RKO (cell line): ENCODE data around the gene JMJD7.

ENCODE experiments used
- DNase-seq: peaks from one replicate; pipeline ENCODE4 v3.0.0-alpha.2; 2016; ENCODE audit warnings: low spot score

JMJD7 gene

DNA sequence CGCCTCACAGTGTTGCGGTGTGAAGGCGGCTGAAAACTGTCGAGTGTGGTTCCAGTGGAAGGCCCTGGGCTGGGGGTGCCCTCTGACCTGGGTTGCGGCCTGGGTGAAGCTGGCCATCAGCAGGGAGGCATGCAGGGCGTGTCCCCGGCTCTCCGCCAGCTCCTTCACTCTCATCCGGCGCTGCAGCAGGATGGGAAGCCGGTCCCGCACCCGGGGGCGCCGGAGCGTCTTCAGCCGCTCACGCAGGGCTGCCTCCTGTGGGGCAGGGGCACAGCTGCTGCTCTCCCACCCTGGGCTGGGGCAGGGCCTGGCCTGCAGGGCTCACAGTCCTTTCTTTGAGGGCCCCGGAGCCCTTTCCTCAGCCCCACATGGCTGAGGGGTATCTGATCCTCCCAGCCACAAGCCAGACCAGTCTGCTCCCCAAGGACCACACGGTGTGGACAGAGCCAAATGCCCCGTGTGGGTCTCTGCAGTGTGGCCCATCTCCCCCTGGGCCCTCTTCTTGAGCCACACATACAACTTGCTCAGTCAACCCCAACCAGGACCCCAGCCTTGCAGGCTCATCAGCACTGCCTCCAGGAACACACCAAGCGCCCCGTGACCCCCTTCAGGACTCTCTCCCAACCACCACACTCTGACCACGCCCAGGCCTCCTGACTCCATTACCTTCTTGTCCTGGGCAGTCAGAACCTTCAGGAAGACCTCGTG is 39.1 kb downstream of the JMJD7 start:
- no peak for DNase-seq

DNA sequence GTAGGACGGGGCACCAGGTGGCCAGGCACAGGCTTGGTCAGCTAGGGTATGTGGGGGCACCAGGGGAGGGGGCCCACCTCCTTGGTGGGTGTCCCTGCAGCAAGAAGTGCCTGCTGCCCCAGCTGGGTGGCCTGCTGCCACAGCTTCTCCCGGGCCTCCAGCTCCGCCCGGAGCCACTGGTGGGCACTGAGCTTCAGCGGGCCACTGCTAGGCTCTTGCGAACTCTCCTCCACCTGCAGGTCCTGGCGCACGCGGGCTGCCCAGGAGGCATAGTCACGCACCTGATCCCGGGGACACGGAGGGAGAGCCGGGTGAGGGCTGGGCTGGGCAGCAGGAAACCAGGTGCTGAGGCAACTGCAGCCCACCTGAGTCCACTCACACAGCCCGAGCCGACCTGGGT is 40.4 kb downstream of the JMJD7 start:
- no peak for DNase-seq

DNA sequence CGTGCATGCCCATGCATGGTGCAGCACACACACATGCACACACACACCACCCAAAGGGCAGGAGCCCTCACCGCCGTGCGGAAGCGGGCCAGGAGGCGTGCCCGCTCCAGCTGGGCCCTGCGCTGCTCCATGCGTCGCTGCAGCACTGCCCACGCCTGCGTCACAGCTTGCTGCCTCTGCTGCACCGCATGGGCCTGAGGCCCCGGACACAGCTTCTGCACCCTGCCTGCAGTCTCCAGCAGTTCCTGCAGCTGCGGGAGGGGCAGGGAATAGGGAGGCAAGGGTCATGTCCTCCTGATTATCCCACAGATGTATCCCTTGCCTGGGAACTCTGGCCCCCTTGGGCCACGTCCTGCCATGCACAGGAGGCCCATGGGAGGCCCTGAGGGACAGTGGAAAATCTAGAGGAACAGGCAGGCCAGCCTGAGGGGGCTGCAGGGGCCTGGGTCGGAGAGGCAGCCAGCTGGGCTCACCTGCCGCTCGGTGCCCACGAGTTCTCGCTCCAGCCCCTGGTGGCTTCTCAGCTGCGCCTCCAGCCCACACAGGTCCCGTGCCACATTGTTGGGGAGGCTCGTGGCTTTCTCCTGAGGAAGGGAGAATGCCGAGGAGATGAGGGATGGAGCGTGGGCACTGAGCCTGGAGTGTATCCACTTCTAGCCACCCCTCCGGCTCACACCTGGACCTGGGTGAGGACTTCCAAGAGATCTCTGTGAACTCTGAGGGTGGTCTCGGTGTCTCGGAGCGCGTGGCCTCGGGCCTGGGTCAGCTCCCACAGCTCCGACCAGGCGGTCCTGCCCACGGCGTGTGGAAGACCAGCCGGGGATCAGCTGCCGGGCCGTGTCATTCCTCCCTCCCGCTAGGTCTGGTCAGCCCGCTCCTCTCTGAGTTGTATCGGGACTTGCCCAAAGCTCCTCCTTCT is 42.1 kb downstream of the JMJD7 start:
- no peak for DNase-seq

DNA sequence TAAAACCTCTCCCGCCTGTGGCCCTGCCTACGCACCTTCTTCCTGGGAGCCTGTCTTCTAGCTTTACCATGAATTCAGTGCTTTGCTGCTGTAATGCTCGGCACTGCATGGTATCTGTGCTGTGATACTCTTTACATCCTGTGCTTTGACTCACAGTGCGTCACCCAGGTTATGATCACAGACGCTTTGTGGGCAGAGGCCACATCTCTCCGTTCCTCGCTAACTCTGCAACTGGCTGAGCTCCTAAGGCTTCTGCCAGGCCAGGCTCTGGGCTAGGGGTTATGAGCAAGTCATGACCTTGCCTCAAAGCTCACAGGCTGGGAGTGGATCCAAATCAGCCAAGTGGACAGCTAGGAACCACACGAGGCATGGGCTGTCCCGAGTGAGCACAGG is 42.8 kb downstream of the JMJD7 start:
- peak; percentile 85 for DNase-seq

DNA sequence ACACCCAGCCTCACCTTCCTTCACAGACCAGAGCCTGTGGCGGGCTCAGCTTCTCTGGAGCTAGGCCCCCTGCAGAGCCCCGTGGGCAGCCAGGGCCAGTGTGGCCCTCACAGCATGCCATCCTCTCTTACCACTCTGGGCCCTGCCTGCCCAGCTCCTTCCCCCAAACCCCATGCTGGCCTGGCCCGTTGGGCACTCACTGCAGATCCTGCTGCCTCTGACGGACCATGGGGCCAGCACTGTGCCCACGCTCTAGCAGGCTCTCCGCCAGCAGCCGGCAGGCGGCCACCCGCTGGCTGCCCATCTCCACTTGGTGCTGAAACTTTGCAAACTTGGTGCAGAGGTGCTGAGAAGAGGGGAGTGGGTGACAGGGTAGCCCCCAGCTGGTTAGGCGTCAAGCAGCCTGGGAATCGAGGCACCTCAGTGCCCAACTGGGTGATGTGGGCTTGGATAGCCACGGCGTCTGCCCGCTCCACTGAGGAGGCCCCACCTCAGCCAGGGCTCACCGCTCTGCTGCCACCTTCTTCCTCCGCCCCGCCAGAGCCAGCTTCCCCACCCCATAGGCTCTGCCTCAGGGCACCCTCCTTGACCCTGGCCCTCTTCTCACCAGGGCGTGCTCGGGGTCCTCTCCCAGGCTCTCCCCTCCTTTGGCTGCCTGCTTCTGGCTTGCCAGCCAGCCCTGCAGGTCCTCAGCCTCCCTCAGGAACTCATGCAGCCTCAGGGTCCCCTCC is 43.4 kb downstream of the JMJD7 start:
- DNase-seq = no peak

DNA sequence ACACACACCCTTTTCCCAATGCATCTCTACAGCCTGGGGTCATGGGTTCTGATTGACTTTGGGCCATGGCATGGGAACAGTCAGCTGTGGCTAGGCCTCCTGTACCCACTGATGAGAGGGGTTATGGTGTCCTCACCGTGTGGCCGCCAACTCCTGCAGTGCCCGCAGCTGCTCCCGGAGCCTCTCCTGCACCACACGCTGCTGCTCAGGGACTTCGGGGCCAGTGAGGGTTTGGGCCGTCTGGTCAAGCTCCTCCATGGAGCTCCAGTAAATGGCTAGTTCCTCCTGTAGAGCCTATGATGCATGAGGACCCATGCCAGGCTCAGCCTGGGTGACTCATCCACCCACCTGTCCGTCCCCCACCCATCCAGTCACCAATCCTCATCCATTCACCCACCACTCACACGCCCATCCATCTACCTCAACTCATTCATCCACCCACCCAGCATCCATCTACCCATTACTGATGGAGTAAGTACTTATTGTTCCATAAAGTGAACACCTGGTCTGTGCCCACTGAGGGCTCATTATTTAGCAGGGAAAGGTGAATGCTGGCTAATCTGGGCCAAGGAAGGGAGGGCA is 44.4 kb downstream of the JMJD7 start:
- DNase-seq = no peak

DNA sequence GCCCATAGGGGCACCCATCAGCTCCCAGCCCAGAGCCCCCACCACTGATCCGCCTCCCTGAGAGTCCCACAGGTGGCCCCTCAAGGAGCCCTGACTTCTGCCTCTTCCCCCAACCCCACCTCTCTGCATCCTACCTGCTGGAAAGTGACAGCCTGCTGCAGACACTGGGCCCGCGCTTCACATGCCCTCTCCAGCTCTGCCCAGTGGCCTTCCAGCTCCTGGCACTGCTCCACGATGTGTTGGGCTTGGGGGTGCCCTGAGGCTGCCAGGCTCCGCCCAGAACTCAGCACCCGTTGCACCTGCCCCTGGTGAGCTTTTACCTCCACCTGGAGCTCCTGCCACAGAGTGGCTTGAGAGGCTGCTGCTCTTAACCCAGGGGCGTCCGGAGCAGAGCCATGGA is 45.8 kb downstream of the JMJD7 start:
- DNase-seq = no peak

DNA sequence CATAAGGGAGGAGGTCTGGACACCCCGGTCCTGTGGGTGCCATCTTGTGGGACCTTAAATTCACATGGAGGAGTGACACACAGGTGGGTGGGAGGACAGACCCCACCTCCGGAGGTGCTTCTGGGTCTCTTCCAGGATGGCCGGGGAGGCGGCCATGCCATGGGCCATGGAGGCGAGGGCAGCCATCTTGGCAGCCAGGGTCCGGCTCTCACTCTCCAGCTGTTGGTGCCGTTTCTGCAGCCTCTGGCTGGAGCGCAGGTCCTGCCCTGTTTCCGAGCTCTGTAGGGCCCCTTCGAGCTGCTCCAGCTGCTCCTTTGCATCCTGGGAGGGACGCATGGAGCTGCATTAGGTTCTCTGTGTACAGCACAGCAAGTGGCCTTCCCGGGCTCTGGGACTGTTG is 46.8 kb downstream of the JMJD7 start:
- no peak for DNase-seq

DNA sequence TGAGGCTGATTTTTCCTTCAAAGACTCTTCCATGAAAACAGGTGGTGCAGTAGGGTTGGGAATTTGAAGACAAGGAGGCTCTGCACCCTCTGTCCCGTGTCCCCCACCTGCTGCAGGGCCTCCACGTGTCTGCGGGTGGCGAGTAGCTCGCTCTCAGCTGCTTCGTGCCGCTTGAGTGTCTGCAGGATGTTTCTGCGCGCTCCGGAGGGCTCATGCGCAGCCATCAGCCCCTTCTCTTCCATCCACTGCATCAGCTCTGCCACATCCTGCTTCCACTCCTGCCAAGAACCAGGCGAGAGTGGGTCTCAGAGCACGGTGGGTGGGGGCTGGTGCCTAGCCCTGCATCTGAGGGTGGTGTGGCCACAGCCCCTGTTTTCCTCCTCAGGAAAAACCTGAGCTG is 48.1 kb downstream of the JMJD7 start:
- no peak for DNase-seq

DNA sequence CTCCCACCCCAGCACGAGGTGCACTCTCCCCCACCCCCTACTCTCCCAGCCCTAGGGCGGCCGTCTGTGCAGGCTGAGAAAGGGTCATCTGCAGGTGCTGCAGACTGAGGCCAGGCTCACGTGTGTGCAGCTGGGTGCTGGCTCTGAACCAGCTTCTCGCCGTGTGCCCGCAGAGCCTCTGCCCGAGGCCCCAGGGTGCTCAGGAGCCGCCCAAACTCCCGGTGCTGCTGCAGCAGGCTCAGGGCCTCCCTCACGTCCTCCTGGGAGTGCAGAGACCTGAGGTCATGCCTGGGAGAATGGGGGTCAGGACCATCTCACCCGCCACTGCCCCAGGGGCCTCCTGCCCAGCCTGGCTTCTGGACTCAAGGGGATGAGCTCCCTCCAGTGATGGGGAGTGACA is 48.8 kb downstream of the JMJD7 start:
- DNase-seq = no peak

DNA sequence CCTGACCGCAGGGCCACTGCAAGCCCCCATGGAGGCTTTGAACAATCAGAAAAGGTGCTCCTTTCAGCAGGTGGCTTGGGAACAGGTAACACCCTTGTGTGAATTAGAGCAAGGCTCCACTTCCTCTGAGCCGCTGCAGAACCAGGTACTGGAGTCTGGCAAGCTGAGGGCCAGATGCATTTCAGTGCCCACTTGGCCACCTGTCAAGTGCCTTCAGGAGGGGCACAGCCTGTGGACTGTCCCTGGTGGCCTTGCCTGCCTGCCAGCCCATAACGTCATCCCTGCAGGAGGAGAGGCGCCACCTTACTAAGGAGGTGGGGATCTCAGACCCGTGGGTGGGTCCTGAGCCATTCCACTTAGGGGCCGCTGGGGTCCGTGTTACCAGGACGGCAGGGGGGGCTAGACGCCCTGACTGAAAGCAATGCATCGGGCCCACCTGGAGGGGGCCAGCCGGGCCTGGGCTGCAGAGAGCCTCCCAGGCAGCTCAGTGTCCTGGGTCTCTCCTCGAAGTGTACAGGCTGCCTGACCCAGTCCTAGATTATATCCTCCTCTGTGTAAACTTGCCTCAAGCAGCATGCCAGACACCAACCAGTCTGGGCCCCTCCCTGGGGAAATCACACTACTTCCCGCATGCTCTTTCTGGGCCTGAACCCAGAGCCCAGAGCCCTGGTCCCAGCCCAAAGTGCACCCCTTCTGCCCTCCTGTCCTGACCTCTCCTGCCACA is 49.9 kb downstream of the JMJD7 start:
- DNase-seq = no peak

DNA sequence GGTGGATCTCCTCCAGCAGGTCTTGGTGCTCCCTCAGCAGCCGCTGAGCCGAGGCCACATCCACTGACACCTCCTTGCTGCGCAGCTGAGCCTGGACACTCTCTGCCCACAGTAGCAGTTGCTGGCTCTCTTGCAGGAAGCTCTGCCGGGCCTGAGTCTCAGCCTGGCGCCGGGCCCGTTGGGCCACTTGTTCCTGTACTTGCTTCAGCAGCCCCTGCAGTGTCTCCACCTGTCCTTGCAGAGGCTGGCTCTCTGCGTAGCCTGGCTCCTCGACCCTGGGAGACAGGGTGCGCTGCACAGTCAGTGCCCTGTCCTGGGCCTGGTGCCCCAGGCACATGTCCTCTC is 50.4 kb downstream of the JMJD7 start:
- DNase-seq = no peak

DNA sequence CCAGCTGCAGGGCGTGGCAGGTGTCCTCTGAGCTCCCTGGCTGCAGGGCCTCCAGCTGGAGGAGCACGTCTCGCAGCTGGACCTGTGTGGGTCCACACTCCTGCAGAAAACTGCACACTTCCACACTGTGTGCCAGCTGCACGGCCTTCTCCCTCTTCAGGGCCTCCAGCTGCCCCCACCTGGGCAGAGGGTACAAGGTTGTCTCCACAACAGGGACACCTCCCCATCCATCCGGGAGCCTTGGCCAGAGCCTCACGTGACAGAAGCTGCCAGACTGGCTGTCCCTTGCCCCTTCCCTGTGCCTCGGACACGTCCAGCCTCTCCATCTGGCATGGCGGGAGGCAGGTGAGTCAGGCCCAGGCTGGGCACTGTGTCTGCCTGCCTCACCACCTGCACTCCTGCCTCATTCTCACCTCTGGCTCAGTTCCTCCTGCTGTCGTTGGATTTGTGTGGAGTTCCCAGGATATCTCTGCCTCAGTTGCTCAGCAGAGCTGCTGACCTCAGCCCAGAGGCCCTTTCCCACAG is 51.5 kb downstream of the JMJD7 start:
- DNase-seq = no peak

DNA sequence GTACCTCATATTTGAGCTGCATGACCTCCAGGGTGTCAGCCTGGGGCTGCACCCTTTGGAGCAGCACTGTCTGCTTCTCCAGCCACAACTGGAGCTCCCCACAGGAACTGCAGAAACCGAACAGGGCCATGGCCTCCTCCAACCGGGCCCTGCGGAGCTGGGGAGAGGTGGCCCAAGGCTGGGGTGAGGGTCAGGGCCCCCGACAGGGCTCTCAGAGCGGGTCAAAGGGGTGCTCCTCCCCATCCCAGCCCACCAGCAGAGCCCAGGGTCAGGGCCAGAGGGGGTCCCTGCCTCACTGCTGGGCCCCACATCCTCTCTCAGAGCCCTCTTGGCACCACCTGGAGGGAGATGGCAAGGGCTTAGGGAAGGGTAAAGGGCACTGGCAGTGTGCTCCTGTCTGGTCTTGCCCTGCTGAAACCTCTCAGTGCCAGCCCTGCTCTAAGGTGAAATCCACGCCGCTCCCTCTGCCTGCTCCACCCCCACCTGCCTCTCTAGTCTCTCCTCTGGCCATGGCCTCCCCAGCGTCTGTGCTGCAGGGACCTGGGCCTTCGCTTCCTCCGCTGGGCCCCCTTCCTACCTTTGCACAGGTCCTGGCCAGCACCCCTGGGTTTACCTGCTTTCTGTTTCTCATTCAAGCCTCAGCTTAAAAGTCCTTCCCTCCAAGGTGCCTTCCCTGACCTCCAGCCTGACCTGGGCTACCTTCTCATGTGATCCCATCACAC is 52.4 kb downstream of the JMJD7 start:
- no peak for DNase-seq

DNA sequence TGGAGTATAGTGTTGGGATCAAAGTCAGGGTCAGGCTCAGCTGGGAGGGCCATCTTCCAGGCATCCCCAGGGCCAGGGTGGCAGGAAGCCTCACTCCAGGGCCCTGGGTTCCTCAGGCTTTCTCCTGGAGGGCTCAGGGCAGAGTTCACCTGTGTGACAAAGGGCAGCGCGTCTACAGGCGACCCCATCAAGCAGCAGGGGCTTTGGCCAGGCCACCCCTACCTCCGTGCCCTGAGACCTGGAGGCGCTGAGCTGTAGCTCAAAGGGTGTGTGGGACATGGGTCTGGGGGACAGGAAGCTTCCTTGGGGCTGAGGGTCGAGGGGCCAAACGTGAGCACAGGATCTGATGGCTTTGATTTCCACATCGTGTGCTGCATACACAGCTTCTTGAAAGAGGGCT is 53.2 kb downstream of the JMJD7 start:
- DNase-seq = no peak

DNA sequence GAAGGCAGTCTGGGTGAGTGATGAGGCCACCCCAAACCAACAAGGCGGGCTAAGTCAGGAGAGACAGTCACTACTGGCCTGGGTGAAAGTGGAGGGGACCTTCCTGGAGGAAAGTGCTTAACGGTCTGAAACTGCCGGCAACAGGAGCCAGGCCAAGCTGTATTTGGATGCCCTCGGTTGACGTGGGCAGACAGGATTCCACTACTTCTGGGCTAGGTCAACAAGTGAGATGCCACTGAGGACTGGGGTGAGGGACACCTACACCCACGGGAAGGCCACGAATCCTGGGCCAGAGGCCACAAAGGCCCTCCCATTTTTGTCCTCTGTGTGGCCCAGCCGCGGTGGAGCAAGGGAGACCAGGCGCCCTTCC is 53.6 kb downstream of the JMJD7 start:
- DNase-seq = no peak

DNA sequence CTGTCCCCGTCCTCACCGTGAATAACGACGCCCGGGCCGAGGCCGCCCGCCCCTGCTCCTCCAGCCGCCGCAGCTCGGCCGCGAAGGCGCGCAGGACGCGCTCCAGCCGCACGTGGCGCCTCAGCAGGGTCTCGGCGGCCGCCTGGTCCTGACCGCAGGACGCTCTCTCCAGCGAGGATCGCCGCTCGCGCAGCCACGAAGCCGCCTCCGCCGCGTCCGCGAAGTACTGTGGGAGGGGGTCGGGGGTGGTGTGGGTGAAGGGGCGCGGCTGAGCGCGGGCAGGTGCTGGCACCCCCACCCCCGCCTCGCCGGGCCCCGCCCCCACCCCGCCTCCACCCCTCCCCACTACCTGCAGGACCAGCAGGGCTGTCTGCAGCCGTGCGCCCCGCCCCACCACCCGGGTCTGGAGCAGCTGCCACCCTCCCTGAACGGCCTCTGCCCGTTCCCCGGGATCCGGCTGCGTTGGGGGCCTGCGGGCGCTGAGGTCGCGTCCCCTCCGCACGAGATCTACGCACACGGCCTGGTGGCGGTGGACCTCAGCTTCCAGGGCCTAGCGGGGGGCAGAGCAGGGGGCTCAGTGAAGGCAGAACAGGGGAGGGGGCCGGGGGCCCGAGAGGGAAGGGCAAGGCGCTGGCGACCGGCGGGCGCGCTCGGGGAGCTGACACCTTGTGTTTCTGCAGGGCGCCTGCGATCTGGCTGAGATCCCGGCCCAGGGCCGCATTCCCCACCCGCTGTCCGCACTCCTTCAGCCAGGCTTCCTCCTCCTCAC is 54.2 kb downstream of the JMJD7 start:
- no peak for DNase-seq

DNA sequence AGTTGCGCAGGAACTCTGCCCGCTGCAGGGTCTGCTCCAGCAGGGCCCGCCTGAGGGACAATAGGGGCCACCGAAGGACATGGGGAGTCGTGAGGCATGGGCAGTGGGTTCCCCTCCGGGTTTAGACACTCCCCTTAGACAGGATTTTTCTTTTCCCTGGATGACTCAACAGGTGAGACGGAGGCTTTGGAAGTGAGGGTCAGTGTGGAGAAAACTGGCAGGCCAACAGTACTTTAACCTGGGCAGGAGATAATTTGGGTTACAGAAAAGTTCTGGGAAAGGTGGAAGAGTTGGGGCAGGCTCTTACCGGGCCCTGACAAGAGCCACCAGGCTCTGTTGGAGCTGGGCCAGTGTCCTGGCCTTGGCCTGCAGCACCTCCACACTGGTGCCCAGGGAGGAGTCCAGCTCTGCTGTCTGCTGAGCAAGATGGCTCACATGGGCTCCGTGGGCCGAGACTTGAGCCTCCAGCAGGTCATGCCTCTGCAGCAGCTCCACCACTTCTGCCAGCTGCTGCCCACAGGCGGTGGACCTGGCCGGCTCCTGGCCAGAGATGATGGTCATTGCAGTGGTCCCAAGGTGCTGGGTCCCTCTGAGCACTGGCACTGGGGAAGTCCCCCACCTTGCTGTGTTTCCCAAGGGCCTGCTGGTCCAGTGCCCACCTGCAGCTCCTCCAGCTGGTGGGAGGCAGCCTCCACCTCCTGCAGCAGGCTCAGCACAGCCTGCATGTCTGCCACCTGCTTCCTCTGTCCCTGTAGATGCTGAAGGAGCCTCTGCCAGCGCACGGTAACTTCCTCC is 55.0 kb downstream of the JMJD7 start:
- no peak for DNase-seq

DNA sequence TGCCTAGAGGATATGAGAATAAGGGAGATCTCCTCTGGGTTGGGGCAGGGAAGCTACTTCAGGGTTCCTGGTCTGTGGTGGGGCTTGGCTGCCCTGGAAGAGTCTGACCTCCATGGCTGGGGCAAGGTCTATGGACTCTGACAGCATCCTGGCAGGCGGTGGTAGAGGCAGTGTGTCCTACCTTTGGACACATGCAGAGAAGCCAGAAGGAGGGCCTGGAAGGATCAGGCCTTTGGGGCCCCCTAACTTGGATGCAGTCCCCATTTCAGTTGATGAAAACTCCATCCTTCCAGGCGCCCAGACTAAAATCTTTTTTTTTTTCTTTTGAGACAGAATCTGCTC is 55.6 kb downstream of the JMJD7 start:
- DNase-seq = no peak

DNA sequence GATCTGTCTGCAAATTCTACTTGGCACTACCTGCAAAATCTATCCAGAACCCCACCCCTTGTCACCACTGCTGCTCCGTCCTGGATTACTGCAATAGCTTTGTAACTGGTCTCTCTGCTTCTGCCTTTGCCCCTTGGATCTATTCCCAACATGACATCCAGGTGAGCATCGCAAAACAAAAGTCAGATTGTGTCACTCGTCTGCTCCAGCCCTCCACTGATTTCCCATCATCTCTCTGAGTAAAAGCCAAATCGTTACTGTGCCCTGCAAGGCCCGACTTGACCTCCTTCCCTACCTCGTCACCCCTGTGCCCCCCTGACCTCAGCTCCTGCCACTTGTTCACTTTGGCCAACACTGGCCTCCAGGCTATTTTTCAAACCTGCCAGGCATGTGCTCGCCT is 56.6 kb downstream of the JMJD7 start:
- no peak for DNase-seq
